Neural cell (in vitro differentiated cells): ENCODE results near the gene ULBP2. TPM values are rescaled to one million over a fixed set of nuclear protein-coding genes. Genes with fewer than 3 reads are reported as not detected.

Source experiments
- H2AFZ ChIP-seq: fragments of 200-600, 300-800 bp; sonication (generic), shearing (Covaris generic); 2 replicates; pipeline ENCODE4 v1.6.0; 2014; ENCODE audit warnings: low read depth, mild to moderate bottlenecking, antibody characterized with exemption, low read length, moderate library complexity
- H3F3A ChIP-seq: fragments of 200-600 bp; shearing (Covaris generic); 2 replicates; pipeline ENCODE4 v1.6.1; 2016; ENCODE audit warnings: mild to moderate bottlenecking, moderate library complexity, mixed read lengths, antibody characterized with exemption, low read length; ENCODE audit not compliant: insufficient read depth, poor library complexity, severe bottlenecking
- H3K27ac ChIP-seq: fragments of 200-600, 300-800 bp; sonication (generic), shearing (Covaris generic); 2 replicates; pipeline ENCODE4 v1.5.1; 2014; ENCODE audit warnings: mild to moderate bottlenecking, low read length, moderate library complexity
- H3K27me3 ChIP-seq: fragments of 300-800, 200-600 bp; sonication (generic), shearing (Covaris generic); 2 replicates; pipeline ENCODE4 v1.6.0; 2014; ENCODE audit warnings: mild to moderate bottlenecking, low read depth, low read length, moderate library complexity; ENCODE audit not compliant: insufficient read depth
- H3K36me3 ChIP-seq: fragments of 300-800, 200-600 bp; sonication (generic), shearing (Covaris generic); 2 replicates; pipeline ENCODE4 v1.5.1; 2014; ENCODE audit warnings: mild to moderate bottlenecking, antibody characterized with exemption, low read length, moderate library complexity; ENCODE audit not compliant: insufficient read depth
- H3K4me2 ChIP-seq: fragments of 300-800, 200-600 bp; sonication (generic), shearing (Covaris generic); 2 replicates; pipeline ENCODE4 v1.6.0; 2014; ENCODE audit warnings: mild to moderate bottlenecking, low read length
- H3K4me3 ChIP-seq: fragments of 300-800, 200-600 bp; sonication (generic), shearing (Covaris generic); 2 replicates; pipeline ENCODE4 v1.5.1; 2014; ENCODE audit warnings: mild to moderate bottlenecking, low read length, moderate library complexity
- H3K79me2 ChIP-seq: fragments of 200-600 bp; shearing (Covaris generic); replicated peaks from 2 replicates; pipeline ENCODE4 v1.6.0; 2014; ENCODE audit warnings: mild to moderate bottlenecking, low read length, moderate library complexity; ENCODE audit not compliant: insufficient read depth
- H3K9ac ChIP-seq: fragments of 300-800, 200-600 bp; sonication (generic), shearing (Covaris generic); 2 replicates; pipeline ENCODE4 v1.6.1; 2016; ENCODE audit warnings: mild to moderate bottlenecking, low read length, mixed read lengths
- H3K9me2 ChIP-seq: fragments of 200-600 bp; shearing (Covaris generic); 2 replicates; pipeline ENCODE4 v1.6.1; 2016; ENCODE audit warnings: mild to moderate bottlenecking, low read length, mixed read lengths; ENCODE audit not compliant: insufficient read depth
- H3K9me3 ChIP-seq: fragments of 200-600, 300-800 bp; sonication (generic), shearing (Covaris generic); 2 replicates; pipeline ENCODE4 v1.6.1; 2016; ENCODE audit warnings: mild to moderate bottlenecking, mixed run types, low read length, moderate library complexity, mixed read lengths
- H4K20me1 ChIP-seq: fragments of 200-600 bp; shearing (Covaris generic); 2 replicates; pipeline ENCODE4 v1.6.1; 2016; ENCODE audit warnings: mild to moderate bottlenecking, mixed run types; ENCODE audit not compliant: insufficient read depth
- EP300 ChIP-seq: fragments of 450-650 bp; conservative IDR thresholded peaks from 2 replicates; pipeline ENCODE4 v1.6.1; 2014; ENCODE audit warnings: antibody characterized with exemption, mild to moderate bottlenecking, moderate library complexity; ENCODE audit not compliant: poor library complexity, severe bottlenecking
- EZH2 ChIP-seq: fragments of 200-600, 300-800 bp; shearing (Covaris generic), sonication (generic); IDR thresholded peaks from 2 replicates; pipeline ENCODE4 v1.6.1; 2014; ENCODE audit warnings: antibody characterized with exemption, low read length, borderline replicate concordance, mild to moderate bottlenecking; ENCODE audit not compliant: insufficient read depth, poor library complexity, severe bottlenecking
- MXI1 ChIP-seq: fragments of 450-650 bp; conservative IDR thresholded peaks from 2 replicates; pipeline ENCODE4 v1.6.1; 2014; ENCODE audit warnings: antibody characterized with exemption, mild to moderate bottlenecking; ENCODE audit not compliant: poor library complexity, severe bottlenecking
- POLR2AphosphoS5 ChIP-seq: IDR thresholded peaks from 2 replicates; pipeline ENCODE4 v1.6.1; 2012
- RAD21 ChIP-seq: fragments of 450-650 bp; conservative IDR thresholded peaks from 2 replicates; pipeline ENCODE4 v1.6.1; 2014; ENCODE audit warnings: antibody characterized with exemption, mild to moderate bottlenecking, moderate library complexity
- SMC3 ChIP-seq: fragments of 450-650 bp; conservative IDR thresholded peaks from 2 replicates; pipeline ENCODE4 v1.6.1; 2014; ENCODE audit warnings: antibody characterized with exemption, mild to moderate bottlenecking, moderate library complexity; ENCODE audit not compliant: poor library complexity
- TAF1 ChIP-seq: IDR thresholded peaks from 2 replicates; pipeline ENCODE4 v1.6.1; 2012; ENCODE audit warnings: low read depth
- polyA plus RNA-seq: library from polyadenylated mRNA; depleted of rRNA; stranded (reverse); fragments of >200 nt; gene quantifications from 2 replicates; pipeline ENCODE4 v1.2.3, GENCODE V29; 2014
- TF ChIP-seq, protein P1 (sequence below): fragments of 450-650 bp; IDR thresholded peaks from 2 replicates; pipeline ENCODE4 v1.5.1; 2014; ENCODE audit warnings: antibody characterized with exemption, mild to moderate bottlenecking, moderate library complexity; ENCODE audit not compliant: poor library complexity, severe bottlenecking
- TF ChIP-seq, protein P2 (sequence below): IDR thresholded peaks from 2 replicates; pipeline ENCODE4 v1.6.1; 2012; ENCODE audit warnings: borderline replicate concordance

The ULBP2 gene
- polyA plus RNA-seq, 1 donor from 2014 or later = 1.5 TPM

DNA sequence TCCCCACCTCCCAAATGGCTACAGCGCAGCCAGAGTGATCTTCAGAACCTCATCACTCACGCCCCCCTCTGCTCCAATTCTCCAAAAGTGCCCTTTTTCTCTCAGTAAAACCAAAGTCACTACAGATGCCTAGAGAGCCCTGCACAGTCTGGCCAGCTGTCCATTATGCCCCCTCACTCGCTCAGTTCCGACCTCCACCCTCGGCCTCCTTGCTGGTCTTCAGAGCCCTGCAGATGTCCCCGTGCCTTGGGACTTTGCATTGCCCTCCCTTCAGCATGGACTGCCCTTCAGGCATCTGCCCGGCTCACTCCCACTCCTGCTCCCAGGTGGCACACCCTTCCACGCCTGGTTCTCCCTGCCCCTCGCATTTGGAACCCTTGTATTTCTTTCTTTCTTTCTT is 42.8 kb upstream of the ULBP2 start:
- H3K9me3 ChIP-seq = no peaks in the 10 kb centered on the region
- no peaks in the 10 kb centered on the region for H3K36me3 ChIP-seq
- H3F3A ChIP-seq = no peaks in the 10 kb centered on the region
- no peaks in the 10 kb centered on the region for H4K20me1 ChIP-seq
- no peaks in the 10 kb centered on the region for H3K9me2 ChIP-seq
- no peak overlapping the region for H2AFZ ChIP-seq
- no peak overlapping the region for H3K4me2 ChIP-seq
- H3K27ac ChIP-seq = no peak overlapping the region
- H3K9ac ChIP-seq = no peak overlapping the region
- TF ChIP-seq RAD21 = no peak
- TF ChIP-seq SMC3 = no peak
- TF ChIP-seq MXI1 = no peak
- TF ChIP-seq POLR2AphosphoS5 = no peak
- TF ChIP-seq TAF1 = no peak
- TF ChIP-seq, protein P1, sequence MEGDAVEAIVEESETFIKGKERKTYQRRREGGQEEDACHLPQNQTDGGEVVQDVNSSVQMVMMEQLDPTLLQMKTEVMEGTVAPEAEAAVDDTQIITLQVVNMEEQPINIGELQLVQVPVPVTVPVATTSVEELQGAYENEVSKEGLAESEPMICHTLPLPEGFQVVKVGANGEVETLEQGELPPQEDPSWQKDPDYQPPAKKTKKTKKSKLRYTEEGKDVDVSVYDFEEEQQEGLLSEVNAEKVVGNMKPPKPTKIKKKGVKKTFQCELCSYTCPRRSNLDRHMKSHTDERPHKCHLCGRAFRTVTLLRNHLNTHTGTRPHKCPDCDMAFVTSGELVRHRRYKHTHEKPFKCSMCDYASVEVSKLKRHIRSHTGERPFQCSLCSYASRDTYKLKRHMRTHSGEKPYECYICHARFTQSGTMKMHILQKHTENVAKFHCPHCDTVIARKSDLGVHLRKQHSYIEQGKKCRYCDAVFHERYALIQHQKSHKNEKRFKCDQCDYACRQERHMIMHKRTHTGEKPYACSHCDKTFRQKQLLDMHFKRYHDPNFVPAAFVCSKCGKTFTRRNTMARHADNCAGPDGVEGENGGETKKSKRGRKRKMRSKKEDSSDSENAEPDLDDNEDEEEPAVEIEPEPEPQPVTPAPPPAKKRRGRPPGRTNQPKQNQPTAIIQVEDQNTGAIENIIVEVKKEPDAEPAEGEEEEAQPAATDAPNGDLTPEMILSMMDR = no peak
- TF ChIP-seq EZH2 = no peak
- TF ChIP-seq, protein P2, sequence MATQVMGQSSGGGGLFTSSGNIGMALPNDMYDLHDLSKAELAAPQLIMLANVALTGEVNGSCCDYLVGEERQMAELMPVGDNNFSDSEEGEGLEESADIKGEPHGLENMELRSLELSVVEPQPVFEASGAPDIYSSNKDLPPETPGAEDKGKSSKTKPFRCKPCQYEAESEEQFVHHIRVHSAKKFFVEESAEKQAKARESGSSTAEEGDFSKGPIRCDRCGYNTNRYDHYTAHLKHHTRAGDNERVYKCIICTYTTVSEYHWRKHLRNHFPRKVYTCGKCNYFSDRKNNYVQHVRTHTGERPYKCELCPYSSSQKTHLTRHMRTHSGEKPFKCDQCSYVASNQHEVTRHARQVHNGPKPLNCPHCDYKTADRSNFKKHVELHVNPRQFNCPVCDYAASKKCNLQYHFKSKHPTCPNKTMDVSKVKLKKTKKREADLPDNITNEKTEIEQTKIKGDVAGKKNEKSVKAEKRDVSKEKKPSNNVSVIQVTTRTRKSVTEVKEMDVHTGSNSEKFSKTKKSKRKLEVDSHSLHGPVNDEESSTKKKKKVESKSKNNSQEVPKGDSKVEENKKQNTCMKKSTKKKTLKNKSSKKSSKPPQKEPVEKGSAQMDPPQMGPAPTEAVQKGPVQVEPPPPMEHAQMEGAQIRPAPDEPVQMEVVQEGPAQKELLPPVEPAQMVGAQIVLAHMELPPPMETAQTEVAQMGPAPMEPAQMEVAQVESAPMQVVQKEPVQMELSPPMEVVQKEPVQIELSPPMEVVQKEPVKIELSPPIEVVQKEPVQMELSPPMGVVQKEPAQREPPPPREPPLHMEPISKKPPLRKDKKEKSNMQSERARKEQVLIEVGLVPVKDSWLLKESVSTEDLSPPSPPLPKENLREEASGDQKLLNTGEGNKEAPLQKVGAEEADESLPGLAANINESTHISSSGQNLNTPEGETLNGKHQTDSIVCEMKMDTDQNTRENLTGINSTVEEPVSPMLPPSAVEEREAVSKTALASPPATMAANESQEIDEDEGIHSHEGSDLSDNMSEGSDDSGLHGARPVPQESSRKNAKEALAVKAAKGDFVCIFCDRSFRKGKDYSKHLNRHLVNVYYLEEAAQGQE = no peak
- no peaks in the 10 kb centered on the region for H3K79me2 ChIP-seq
- no peak overlapping the region for H3K4me3 ChIP-seq
- no peaks in the 10 kb centered on the region for H3K27me3 ChIP-seq

DNA sequence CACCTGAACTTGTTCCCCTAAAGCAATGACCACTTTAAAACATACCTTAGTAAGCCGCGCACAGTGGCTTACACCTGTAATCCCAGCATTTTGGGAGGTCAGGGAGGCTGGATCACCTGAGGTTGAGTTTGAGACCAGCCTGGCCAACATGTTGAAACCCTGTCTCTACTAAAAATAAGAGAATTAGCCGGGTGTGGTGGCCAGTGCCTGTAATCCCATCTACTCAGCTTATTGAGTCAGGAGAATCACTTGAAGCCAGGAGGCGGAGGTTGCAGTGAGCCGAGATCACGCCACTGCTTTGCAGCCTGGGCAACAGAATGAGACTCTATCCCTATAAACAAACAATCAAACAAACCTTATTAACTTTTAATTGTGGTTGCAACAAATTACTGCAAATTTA is 42.3 kb upstream of the ULBP2 start:
- no peak overlapping the region for H3K27ac ChIP-seq

More for the DNA sequence above, 42.3 kb upstream of the ULBP2 start:
- Histone ChIP-seq H3K4me3 (no peak overlapping the region), H3K9me3 (no peaks in the 10 kb centered on the region), H3K36me3 (no peaks in the 10 kb centered on the region), H3K9me2 (no peaks in the 10 kb centered on the region), H2AFZ (no peak overlapping the region), H3K4me2 (no peak overlapping the region), H4K20me1 (no peaks in the 10 kb centered on the region), H3K27me3 (no peaks in the 10 kb centered on the region), H3K9ac (no peak overlapping the region), H3K79me2 (no peaks in the 10 kb centered on the region), H3F3A (no peaks in the 10 kb centered on the region)
- TF ChIP-seq EZH2 (no peak), TAF1 (no peak), MXI1 (no peak), RAD21 (no peak), SMC3 (no peak), POLR2AphosphoS5 (no peak), EP300 (no peak)
- TF ChIP-seq, protein P2 = no peak
- TF ChIP-seq, protein P1 = no peak
